HG03457 (cell line): ENCODE measurements around the gene TPRG1.
A peak's percentile ranks its signal among the peaks of the same experiment; 100 is the strongest.

Source experiments
- ATAC-seq: cut with Tn5 transposase; IDR thresholded peaks from one replicate; pipeline ENCODE4 v1.9.1; 2021; ENCODE audit warnings: moderate number of reproducible peaks; ENCODE audit not compliant: unreplicated experiment

TPRG1 gene

DNA sequence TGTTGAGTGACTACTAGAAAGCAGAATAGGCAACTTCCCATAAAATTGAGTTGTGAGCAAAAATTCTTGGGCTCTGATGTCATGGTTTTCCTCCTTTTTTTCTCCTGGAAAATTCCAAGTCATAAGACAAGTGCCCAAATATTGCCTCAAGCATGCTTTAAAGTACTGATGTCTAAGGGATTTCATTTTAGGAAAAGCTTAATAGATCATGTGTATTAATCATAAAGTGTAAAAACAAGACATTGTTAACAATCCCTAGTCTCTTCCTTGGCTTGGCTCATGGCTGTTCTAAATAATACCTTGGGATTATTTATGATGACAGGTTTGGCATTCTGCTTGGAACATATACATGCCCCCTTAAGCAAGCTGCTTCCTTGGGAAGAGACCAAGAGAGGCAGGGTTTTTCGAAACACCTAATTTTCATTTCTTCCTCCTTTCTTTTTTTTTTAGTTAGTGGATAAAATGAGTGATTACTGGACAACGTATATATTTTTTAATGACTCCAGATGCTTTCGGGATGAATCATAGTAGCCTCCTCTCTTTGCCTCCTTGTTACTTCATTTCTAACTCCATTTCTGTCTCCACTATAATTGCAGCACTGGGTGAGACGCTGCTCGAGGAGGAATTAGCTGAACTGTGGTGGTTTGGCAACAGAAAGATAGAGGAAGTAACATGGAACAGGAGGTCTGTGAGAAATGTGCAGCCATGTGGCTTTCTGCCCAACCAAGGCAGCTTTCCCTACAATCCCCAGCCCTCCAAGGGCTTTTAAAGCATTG, 104.9 kb downstream of the TPRG1 start:
- ATAC-seq = no peak

GRCh38 chr3:189277711-189278110, 105.9 kb downstream of the TPRG1 start:
- no peak for ATAC-seq

DNA sequence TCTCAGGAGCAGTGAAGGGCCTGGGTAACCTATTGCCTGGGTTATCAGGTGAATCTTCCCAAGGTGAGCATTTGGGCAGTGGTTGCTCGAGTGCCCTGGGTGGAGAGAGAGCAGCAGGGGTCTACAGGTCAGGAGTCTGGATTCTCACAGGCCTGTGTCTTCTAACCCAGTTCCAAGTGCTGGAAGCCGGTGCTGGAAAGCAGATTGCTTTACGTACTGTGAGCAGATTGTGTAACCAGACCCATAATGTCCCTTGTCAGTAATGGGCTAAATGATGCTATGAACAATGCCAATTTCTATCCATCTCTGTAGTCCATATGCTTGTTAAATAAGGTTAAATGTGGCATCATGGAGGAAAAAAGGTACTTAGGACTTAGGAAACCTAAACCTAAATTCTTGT, 106.5 kb downstream of the TPRG1 start:
- no peak for ATAC-seq

DNA sequence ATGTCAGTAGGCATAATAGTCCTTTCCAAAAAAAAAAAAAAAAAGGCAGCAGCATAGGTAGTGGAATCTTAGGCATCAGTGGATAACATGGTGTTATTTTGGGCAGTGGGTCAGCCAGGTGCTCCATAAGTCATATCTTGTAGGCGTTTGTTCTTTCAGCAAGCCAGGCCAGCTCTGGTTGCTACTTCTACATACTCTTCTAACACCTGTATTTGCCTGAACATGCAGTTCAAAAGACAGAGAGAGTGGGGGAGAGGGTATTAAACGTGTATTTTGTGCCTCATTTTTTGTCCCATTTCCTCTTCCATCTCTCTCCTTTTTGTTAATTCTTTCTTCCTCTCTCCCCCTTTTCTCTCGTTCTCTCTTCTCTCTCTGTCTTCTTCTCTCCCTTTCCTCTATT, 110.4 kb downstream of the TPRG1 start:
- ATAC-seq = no peak

DNA sequence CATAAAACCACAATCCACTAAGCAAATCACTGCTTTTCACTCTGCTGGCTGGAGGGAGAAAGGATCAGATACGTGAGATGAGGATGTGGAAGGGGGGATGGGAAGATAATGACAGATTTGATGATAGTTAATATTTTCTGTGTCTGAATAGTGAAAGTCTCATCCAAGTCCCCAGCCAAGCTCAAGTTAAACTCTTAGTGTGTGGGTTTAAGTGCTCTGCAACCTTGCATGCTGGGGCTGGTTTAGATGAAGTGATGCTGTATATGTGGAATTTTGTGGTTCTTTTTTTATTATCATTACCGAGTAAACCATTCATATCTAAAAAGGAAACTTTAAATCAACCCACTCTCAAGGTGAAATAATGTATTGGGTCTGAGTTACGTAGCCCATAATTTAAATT, 111.0 kb downstream of the TPRG1 start:
- ATAC-seq = no peak

DNA sequence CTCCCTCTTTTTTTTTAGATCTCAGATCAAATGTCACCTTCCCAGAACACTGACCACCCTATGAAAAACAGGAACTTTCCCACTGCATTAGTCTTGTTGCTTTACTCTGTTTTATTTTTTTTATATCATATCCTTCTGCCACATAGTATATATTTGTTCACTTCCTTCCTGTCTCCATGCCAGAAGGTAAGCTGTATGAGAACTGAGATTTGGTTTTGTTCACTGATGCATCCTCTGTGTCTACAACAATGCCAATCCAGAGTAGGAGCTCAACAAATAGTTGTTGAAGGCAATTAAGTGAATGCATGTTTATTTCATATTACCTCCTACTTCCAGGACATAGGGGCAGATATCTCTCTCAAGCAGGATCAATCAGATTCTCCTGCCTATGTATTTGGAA, 114.4 kb downstream of the TPRG1 start:
- ATAC-seq = no peak

GRCh38 chr3:189286916-189287315, 115.1 kb downstream of the TPRG1 start:
- no peak for ATAC-seq

DNA sequence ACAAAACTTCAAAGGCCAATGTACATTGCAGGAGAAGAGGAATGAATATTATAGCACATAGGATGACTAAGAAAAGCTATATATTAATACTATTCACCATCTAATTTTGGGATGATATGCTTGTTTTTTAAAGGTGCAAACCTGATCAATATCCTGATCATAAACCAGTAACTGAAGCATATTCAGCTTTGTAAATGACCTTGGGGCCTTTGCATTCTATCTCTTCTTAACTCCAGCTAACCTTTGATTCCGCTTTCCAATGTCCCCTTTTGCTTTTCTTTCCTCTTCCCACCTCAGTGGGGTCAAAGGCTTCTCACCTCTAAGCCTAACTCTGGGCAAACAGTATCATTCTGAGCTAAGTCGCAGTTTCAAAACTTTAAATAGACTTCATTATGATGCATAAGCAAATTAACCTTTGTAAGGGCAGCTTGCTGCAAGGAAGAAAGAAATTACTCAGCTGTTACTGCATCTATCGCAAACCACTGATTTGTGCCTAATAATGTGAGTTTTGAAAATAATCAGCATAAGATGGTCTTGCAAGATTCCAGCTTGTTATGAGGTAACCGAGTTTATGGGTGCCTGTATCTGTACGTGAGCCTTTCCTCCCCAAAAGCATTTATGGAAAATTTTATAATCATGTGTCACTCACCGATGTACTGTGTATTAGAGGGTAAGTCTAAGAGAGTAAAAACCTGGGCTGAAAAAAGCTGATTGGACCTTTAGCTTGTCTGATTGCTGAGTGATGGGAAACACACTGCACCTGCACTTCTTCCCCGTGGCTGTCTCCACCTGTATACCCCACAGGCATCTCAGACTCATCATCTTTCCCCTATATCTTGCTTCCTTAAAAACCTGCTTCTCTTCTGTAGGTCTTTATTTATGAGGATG, 116.8 kb downstream of the TPRG1 start:
- ATAC-seq = peak; percentile 92

GRCh38 chr3:189289251-189289650, 117.5 kb downstream of the TPRG1 start:
- ATAC-seq = no peak

DNA sequence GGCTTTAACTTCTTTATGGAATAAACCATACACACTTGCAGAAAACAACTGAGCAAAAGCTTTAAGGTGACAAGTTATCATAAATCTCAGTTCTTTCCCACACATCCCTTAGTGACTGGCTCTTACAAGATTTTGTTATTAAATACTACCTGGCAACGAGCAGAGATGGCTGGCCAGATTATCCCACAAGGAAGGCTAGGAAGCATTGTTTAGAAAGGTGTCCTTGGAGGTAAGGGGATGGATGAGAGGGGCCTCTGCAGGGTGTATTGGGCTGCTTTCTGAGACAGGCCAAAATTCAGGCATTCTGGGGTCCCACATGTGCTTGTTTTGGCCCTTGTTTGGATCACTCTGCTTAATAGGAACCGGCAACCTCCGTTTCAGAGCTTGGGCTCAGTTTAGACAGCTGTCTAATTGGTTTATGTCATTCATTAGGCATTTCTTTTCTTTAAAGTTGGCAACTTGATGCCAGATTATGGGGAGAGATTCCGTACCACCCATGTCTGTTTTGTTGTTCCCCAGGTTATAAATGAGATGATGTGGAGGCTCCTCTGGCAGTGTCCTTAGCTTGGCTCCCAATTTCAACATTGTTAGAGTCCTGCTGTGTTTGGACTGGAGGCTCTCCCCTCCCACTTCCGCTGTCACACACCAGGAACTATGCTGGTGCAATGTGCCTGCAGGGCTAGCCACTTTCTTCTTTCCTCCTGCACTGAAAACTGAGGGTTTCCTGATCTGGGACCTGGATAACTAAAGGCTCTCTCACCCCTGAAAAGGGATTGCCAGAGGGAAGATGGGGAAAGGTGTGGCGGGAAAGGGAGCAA, 121.1 kb downstream of the TPRG1 start:
- no peak for ATAC-seq

DNA sequence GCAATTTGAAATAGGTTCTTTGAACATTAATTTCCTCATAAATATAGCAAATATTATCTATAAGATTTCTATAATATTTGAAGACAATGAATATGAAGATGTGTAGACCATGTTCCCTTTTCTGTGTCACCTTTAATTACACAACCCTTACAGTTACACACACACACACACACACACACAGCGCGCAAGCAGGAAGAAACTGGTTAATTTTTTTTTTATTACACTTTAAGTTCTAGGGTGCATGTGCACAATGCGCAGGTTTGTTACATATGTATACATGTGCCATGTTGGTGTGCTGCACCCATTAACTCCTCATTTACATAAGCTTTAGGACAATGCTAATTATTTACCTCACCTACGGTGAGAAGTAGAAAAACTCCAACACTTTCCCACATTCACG, 122.9 kb downstream of the TPRG1 start:
- no peak for ATAC-seq

DNA sequence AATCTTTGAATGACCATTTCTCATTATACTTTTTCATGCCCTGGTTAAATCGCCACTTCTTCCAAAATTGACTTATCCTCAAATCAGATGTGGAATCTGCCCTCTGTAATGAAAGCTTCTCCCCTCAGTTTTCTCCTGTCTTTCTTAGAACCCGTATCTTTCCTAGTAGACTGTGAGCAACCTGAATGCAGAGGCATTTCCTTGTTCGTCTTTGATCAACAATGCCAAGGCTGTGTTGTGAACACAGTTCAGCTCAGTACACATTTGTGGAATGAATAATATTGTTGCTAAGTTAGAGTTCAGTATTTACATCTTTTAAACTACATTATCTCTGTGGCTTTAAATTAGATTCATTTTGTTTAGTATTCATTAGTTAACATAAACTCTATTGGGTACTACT, 123.3 kb downstream of the TPRG1 start:
- ATAC-seq = no peak

- ATAC-seq = no peak
These were observed 126.2 kb downstream of the TPRG1 start for GRCh38 chr3:189297932-189298331.

DNA sequence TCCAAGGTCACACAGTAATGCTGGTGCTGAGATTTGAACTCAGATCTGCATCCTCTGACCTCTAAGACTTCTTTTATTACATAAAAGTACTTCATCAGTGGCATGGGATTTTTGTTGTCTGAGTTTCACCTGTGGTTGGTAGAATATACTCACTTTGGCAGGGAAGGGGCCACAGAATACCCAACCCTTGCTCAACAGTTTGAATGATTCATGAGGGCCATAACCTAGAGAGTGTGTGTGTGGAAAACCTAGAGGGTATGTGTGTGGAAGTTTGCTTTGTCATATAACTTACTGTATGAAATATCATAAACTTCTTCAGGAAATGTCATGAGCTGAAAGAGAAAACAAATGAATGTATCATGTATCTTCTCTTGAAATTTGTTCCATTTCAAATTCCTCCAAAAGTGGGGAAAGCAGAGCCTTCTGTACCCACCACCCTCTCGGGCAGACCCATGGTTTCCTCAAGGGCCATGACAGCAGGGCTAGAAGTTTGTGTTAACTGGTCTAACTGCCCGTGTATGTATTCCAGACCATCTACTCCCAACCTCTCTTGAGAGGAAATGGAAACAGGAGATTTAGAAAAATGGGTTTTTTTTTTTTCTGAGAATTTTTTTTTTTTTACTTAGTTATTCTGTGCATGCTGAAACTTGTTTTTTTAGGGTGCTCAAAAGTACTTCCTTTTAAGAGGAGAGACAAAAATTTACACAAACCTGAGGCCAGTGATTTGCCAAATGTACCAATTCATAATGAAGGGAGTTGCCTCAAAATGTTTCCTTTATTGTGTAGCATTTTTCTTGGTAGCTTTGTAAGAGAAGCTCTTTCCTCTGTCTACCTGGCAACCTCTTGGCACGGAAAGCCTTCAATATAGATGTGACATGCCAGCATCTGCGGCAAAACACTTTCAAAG, 127.0 kb downstream of the TPRG1 start:
- ATAC-seq = no peak

DNA sequence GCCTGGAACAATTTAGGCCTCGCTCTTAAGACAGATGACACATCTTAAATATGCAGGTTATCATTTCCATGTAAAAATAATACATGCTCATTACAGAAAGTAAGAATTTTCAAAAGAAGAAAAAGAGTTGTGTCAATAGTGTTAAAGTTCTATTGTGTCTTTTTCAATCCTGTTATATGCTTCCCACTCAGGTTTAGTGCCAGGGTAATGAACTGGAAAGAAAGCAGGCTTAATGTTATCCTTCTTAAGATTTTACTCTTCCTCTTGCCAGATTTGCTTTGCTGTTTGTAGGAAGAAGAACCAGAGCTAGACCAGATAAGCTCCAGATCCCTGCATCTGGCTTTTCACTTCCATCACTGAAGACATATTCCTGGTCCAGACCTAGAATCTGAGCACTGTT, 128.6 kb downstream of the TPRG1 start:
- no peak for ATAC-seq

- ATAC-seq = no peak
These were observed 129.7 kb downstream of the TPRG1 start for GRCh38 chr3:189301479-189301878.

- ATAC-seq = no peak
These were observed 131.8 kb downstream of the TPRG1 start for GRCh38 chr3:189303584-189303983.

DNA sequence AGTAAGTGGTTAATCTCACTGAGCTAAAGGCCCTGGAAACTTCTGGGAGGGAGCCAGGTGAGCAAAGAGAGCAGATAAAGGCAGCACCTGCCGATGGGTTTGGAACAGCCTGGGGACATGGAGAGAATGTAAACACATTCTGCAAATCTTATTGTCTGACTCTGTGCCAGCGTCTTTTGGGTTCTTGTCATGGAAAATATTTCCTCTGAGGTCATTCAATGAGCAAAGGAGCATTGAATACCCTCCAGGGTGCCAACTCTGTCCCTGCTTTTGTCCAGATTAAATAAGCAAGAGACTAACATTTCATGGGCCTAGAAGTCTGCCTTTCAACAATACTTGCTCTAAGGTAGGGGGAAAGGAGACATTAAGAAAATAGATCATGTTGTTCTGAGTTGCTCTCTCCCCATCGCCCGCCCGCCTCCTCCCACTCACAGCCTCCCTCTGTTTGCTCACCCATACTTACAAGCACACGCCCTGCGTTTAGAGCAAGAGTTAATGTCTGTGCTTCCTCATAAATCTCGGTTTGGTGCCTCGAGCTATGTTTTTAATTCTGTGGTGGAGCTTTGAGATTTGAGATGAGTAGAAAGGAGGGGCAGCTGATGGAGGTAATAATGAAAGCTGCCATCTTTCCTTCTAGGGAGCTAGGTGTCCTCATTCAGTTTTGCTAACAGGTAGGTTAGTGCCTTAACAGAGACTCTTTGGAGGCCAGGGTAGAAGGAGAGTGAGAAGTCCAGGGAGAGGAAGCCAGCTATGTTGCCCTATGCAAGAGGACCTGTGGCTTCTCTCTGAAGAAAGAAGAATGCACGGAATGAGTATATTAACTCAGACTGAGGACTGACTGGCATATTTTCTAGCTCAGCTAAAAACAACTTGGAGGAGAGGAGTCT, 132.9 kb downstream of the TPRG1 start:
- ATAC-seq = no peak

DNA sequence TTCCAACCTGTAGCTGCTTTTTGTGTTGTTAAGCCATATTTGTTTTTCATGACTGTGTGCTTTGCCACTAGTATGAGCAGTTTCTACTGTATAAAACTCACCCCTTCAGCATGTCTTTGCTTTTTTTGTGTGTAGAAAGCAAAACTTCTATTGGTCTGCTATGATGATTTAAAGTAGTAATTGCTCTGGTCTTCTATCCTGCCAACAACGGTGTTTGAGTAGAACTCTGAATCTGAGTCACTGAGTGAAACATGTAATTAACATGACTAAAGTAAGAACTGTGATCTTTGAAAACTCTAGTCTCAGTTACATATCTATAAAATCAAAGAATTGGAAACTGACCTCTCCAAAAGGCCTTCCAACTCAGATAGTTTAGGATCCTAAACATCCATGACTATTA, 133.6 kb downstream of the TPRG1 start:
- no peak for ATAC-seq
